Activated T-cell treated with anti-CD3 and anti-CD28 coated beads, Interleukin-2, amount 50 U/mL, for 1 hour (primary cell): ENCODE results near the gene COL18A1.
"Not testable (repeated sequence)": the region's sequence is repeated elsewhere in the genome, so short reads cannot be mapped to it uniquely, and the experiment has no call there.

Source experiments
- DNase-seq: peaks from one replicate; pipeline ENCODE4 v3.0.0-alpha.2; 2020

COL18A1 gene

GRCh38 chr21:45525153-45525909, 120.4 kb downstream of the COL18A1 start:
- DNase-seq, result no peak

GRCh38 chr21:45525910-45526306, 120.9 kb downstream of the COL18A1 start:
- DNase-seq, result no peak

- not testable (repeated sequence) for DNase-seq
Observed at GRCh38 chr21:45527151-45527999, 122.4 kb downstream of the COL18A1 start.

GRCh38 chr21:45528028-45528705, 123.2 kb downstream of the COL18A1 start:
- no peak for DNase-seq

GRCh38 chr21:45528981-45529784, 124.2 kb downstream of the COL18A1 start:
- DNase-seq, result no peak

GRCh38 chr21:45529785-45530422, 124.9 kb downstream of the COL18A1 start:
- no peak for DNase-seq

GRCh38 chr21:45530423-45531113, 125.6 kb downstream of the COL18A1 start:
- no peak for DNase-seq

GRCh38 chr21:45531114-45531392, 126.1 kb downstream of the COL18A1 start:
- DNase-seq, result not testable (repeated sequence)

DNA sequence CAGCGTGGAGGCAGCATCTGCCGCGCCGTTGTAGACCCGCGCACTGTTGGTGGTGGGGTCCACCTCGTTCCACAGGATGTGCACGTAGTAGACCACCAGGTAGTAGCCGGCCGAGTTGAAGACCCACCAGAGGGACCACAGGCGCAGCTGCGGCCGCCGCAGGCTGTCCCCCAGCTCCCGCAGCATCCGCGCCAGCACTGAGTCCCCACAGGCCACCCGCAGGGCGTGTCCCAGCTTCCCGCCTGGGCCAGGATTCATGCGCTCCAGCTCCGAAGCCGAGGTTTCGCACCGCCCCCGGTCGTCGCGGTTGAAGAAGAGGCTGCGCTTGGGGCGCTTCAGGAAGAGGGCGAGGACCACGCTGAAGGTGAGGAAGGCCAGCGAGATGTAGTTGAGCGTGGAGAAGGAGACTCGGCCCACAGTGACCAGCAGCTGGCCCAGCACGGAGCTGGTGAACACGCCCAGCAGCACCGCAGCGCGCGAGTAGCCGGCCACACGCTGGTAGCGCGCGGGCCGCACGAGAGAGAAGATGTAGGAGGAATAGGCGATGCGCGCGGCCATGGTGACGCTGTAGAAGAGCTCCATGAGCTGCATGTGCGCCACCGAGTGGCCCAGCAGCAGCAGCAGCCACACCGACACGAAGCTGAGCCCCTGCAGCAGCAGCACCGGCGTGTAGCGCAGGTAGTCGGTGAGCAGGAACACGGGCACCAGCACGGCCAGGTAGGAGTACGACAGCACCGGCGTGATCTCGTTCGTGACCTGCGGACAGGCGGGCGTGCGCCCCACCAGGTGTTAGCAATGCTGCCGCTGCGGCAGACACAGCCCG, 126.6 kb downstream of the COL18A1 start:
- DNase-seq, result no peak

- DNase-seq, result no peak
Observed at GRCh38 chr21:45532826-45533360, 127.9 kb downstream of the COL18A1 start.

GRCh38 chr21:45533361-45533845, 128.4 kb downstream of the COL18A1 start:
- DNase-seq, result no peak

- no peak for DNase-seq
Observed at GRCh38 chr21:45533846-45534635, 129.1 kb downstream of the COL18A1 start.

- DNase-seq, result no peak
Observed at GRCh38 chr21:45534636-45535331, 129.8 kb downstream of the COL18A1 start.

DNA sequence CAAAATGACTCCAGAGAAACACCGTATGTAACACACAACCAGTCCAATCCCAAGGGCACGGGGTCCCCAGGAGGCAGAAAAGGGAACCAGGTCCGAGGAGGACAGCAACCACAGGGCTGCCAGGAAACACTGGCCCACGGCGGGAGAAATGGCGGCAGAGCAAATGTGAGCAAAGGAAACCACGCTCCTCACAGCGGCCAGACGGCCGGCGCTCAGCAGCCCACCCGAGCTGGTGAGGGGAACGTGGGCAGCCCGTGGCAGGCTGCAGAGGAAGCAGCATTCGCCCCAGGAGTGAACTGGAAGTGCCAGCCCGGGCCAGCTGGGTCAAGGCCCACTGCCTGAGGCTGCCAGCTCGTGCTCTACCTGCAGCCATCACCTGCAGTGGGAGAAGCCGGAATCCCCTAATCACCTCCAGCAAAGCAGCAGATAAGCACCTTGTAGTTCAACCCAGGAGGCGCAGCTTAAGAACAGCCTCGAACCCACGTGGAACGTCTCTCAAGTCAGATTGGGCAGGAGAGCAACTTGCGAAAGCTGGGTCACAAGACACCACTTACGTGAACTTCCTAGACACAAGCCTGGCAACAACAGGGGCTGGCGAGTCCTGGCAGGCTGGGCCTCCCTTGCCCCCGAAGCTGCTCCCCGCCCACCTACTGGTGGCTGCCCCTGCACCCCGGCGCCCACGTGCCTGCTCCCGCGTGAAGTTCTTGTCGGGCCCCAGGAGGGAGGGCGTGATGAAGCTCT, 130.5 kb downstream of the COL18A1 start:
- no peak for DNase-seq

GRCh38 chr21:45536301-45537081, 131.5 kb downstream of the COL18A1 start:
- no peak for DNase-seq

DNA sequence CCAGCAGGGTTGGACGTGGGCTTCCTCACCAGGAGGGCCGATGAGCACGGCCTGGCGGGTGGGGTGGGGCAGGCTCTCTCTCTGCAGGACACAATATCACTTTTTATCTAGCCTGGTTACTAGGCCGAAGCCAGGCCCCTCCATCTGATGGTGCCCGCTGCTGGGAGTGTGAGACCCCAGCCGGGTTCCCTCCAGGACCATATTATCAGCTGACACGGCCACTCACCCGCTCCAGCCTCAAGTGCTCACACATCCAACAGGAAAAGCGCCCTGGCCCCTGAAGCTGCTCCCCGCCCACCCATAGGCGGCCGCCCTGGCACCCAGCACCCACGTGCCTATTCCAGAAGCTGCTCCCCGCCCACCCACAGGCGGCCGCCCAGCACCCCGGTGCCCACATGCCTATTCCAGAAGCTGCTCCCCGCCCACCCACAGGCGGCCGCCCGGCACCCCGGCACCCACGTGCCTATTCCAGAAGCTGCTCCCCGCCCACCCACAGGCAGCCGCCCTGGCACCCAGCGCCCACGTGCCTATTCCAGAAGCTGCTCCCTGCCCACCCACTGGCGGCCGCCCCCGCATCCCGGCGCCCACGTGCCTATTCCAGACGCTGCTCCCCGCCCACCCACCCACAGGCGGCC, 132.3 kb downstream of the COL18A1 start:
- DNase-seq, result no peak
